ENCODE data around the gene DNAJC1. TPM values are rescaled to one million over a fixed set of nuclear protein-coding genes. Genes with fewer than 3 reads are reported as not detected.
A peak's percentile ranks its signal among the peaks of the same experiment; 100 is the strongest.

DNAJC1 gene
- total RNA-seq, 1 donor from 2014 or later, result 66.8 TPM

DNA sequence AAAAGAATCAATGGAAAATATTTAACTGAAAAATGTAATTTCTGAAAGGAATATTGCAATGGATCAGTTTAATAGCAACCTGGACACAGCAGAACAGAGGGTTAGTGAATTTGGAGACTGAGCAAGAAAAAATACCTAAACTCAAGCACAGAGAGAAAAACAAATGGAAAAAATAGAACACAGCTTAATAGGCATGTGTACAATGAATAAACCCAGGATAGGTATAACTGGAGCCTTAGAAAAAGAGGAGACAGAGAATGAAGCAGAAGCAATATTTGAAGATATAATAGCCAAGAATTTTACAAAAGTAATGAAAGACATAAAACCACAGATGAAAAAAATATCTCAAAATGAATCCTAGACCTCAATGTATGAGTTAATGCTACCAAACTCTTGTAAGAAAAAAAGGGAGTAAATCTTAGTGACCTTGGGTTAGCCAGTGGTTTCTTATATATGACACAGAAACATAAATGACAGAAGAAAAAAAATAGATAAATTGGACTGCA lies 2.9 kb upstream of the DNAJC1 start:
- Mint-ChIP-seq H3K36me3 (ENCODE audit: low read depth, unreplicated experiment) (no peaks in the 10 kb centered on the region), H3K4me1 (ENCODE audit: low read depth, unreplicated experiment) (peaks cover 8% of the 10 kb centered on the region), H3K4me3 (ENCODE audit: unreplicated experiment) (no peak overlapping the region), H3K27ac (ENCODE audit: unreplicated experiment) (no peak overlapping the region), H3K9me3 (ENCODE audit: unreplicated experiment) (no peaks in the 10 kb centered on the region), H3K27me3 (ENCODE audit: low read depth, unreplicated experiment) (no peaks in the 10 kb centered on the region)
- Histone ChIP-seq H4K20me1 (ENCODE audit: insufficient read depth, low read length) (peaks cover 3% of the 10 kb centered on the region), H3K4me3 (ENCODE audit: insufficient read depth, low read depth, low read length) (no peak overlapping the region), H3K27ac (ENCODE audit: low read depth, low read length) (no peak overlapping the region), H3K9me3 (ENCODE audit: insufficient read depth, low read depth, low read length) (no peaks in the 10 kb centered on the region), H3K79me2 (ENCODE audit: insufficient read depth, low read length) (peaks cover 16% of the 10 kb centered on the region), H3K36me3 (ENCODE audit: insufficient read depth, low read length) (no peaks in the 10 kb centered on the region), H3K27me3 (ENCODE audit: insufficient read depth, low read length) (no peaks in the 10 kb centered on the region), H3K4me2 (ENCODE audit: low read length) (no peak overlapping the region), H2AFZ (ENCODE audit: low read depth, low read length) (no peak overlapping the region), H3K9ac (ENCODE audit: low read length) (no peak overlapping the region), H3K4me1 (ENCODE audit: insufficient read depth, low read length) (peaks cover 9% of the 10 kb centered on the region)
- FAIRE-seq (no peak), DNase-seq (ENCODE audit: low read depth) (no peak)
- TF ChIP-seq, protein P1, sequence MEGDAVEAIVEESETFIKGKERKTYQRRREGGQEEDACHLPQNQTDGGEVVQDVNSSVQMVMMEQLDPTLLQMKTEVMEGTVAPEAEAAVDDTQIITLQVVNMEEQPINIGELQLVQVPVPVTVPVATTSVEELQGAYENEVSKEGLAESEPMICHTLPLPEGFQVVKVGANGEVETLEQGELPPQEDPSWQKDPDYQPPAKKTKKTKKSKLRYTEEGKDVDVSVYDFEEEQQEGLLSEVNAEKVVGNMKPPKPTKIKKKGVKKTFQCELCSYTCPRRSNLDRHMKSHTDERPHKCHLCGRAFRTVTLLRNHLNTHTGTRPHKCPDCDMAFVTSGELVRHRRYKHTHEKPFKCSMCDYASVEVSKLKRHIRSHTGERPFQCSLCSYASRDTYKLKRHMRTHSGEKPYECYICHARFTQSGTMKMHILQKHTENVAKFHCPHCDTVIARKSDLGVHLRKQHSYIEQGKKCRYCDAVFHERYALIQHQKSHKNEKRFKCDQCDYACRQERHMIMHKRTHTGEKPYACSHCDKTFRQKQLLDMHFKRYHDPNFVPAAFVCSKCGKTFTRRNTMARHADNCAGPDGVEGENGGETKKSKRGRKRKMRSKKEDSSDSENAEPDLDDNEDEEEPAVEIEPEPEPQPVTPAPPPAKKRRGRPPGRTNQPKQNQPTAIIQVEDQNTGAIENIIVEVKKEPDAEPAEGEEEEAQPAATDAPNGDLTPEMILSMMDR (IDR thresholded peaks at IDR 0.05; ENCODE audit: insufficient read depth, low read depth, low read length), result no peak
- no peak for TF ChIP-seq EZH2 (IDR thresholded peaks at IDR 0.05; ENCODE audit: insufficient read depth, low read length)

DNA sequence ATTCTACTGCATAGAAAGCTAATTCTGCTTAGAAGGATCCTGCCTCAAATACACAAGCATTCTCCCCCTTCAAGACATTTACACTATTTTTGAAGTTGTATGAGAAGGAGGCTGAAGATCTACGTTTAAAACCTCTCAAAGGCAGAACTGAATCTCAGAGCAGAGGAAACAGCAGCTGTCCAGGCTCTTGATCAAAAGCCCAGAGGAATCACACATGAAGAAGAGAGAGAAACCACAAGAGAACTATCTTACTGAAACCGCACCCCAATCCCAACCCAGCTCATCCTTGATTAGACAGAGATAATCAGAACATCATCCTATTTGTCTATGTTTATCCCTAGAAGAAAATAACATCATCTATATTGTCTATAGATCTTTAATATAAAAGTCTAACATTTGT lies 2.2 kb upstream of the DNAJC1 start:
- Histone ChIP-seq H3K4me1 (ENCODE audit: insufficient read depth, low read length) (peaks cover 9% of the 10 kb centered on the region), H4K20me1 (ENCODE audit: insufficient read depth, low read length) (peaks cover 8% of the 10 kb centered on the region), H3K4me3 (ENCODE audit: insufficient read depth, low read depth, low read length) (no peak overlapping the region), H3K79me2 (ENCODE audit: insufficient read depth, low read length) (peaks cover 23% of the 10 kb centered on the region), H3K27me3 (ENCODE audit: insufficient read depth, low read length) (no peaks in the 10 kb centered on the region), H2AFZ (ENCODE audit: low read depth, low read length) (no peak overlapping the region), H3K4me2 (ENCODE audit: low read length) (no peak overlapping the region), H3K27ac (ENCODE audit: low read depth, low read length) (no peak overlapping the region), H3K36me3 (ENCODE audit: insufficient read depth, low read length) (no peaks in the 10 kb centered on the region), H3K9ac (ENCODE audit: low read length) (no peak overlapping the region), H3K9me3 (ENCODE audit: insufficient read depth, low read depth, low read length) (no peaks in the 10 kb centered on the region)
- no peak for DNase-seq (ENCODE audit: low read depth)
- Mint-ChIP-seq H3K36me3 (ENCODE audit: low read depth, unreplicated experiment) (no peaks in the 10 kb centered on the region), H3K4me1 (ENCODE audit: low read depth, unreplicated experiment) (peaks cover 8% of the 10 kb centered on the region), H3K27ac (ENCODE audit: unreplicated experiment) (no peak overlapping the region), H3K9me3 (ENCODE audit: unreplicated experiment) (no peaks in the 10 kb centered on the region), H3K27me3 (ENCODE audit: low read depth, unreplicated experiment) (no peaks in the 10 kb centered on the region), H3K4me3 (ENCODE audit: unreplicated experiment) (no peak overlapping the region)
- FAIRE-seq, result no peak
- no peak for TF ChIP-seq EZH2 (IDR thresholded peaks at IDR 0.05; ENCODE audit: insufficient read depth, low read length)
- TF ChIP-seq, protein P1 (IDR thresholded peaks at IDR 0.05; ENCODE audit: insufficient read depth, low read depth, low read length), result no peak

DNA sequence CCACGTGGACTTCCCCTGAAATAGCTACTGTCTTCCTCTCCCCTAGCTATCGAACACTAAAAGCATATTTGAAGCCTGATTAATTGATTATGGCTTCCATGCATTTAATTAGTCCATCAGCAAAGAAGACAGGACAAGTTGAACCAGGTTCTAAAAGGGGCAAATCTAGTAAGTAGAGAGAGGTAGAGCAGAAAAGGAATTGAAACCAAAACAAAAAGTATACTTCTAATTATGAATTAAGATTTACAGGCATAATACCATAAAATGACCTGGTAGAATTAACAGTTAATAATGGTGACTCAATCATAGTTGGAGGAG lies 393 bp upstream of the DNAJC1 start:
- peak overlapping the region; percentile 92 for H3K9ac ChIP-seq (ENCODE audit: low read length)

More for the DNA sequence above, 393 bp upstream of the DNAJC1 start:
- Mint-ChIP-seq H3K27ac (ENCODE audit: unreplicated experiment) (peak overlapping the region; percentile 73), H3K36me3 (ENCODE audit: low read depth, unreplicated experiment) (peaks cover 2% of the 10 kb centered on the region), H3K4me1 (ENCODE audit: low read depth, unreplicated experiment) (peaks cover 12% of the 10 kb centered on the region), H3K9me3 (ENCODE audit: unreplicated experiment) (peaks cover 2% of the 10 kb centered on the region), H3K27me3 (ENCODE audit: low read depth, unreplicated experiment) (no peaks in the 10 kb centered on the region), H3K4me3 (ENCODE audit: unreplicated experiment) (peak overlapping the region; percentile 80)
- H3K4me3 ChIP-seq (ENCODE audit: insufficient read depth, low read depth, low read length), result peak overlapping the region; percentile 79
- H3K4me2 ChIP-seq (ENCODE audit: low read length), result peak overlapping the region; percentile 90
- peak overlapping the region; percentile 82 for H3K27ac ChIP-seq (ENCODE audit: low read depth, low read length)
- DNase-seq (ENCODE audit: low read depth) (no peak), FAIRE-seq (no peak)
- TF ChIP-seq EZH2 (IDR thresholded peaks at IDR 0.05; ENCODE audit: insufficient read depth, low read length), result no peak
- TF ChIP-seq, protein P1 (IDR thresholded peaks at IDR 0.05; ENCODE audit: insufficient read depth, low read depth, low read length), result no peak
- peaks cover 39% of the 10 kb centered on the region for H3K79me2 ChIP-seq (ENCODE audit: insufficient read depth, low read length)
- H3K4me1 ChIP-seq (ENCODE audit: insufficient read depth, low read length), result peaks cover 9% of the 10 kb centered on the region
- peaks cover 22% of the 10 kb centered on the region for H4K20me1 ChIP-seq (ENCODE audit: insufficient read depth, low read length)
- no peaks in the 10 kb centered on the region for H3K27me3 ChIP-seq (ENCODE audit: insufficient read depth, low read length)
- H3K9me3 ChIP-seq (ENCODE audit: insufficient read depth, low read depth, low read length), result no peaks in the 10 kb centered on the region
- H2AFZ ChIP-seq (ENCODE audit: low read depth, low read length), result peak overlapping the region; percentile 80
- no peaks in the 10 kb centered on the region for H3K36me3 ChIP-seq (ENCODE audit: insufficient read depth, low read length)

Data from astrocyte (in vitro differentiated cells and primary cell).